Nephron progenitor cell (in vitro differentiated cells): ENCODE data around the gene DPH7.
A peak's percentile ranks its signal among the peaks of the same experiment; 100 is the strongest.
"Not testable (repeated sequence)": the region's sequence is repeated elsewhere in the genome, so short reads cannot be mapped to it uniquely, and the experiment has no call there.

Source experiments
- DNase-seq: peaks from one replicate; pipeline ENCODE4 v3.0.0; 2021
- H3K27ac Mint-ChIP-seq: 2 replicates; pipeline ENCODE4 v1.8.0; 2021; ENCODE audit warnings: mild to moderate bottlenecking, moderate library complexity, mixed read lengths
- H3K27me3 Mint-ChIP-seq: 2 replicates; pipeline ENCODE4 v1.8.0; 2021; ENCODE audit warnings: mild to moderate bottlenecking, low read depth, mixed read lengths; ENCODE audit not compliant: poor library complexity
- H3K36me3 Mint-ChIP-seq: 2 replicates; pipeline ENCODE4 v1.8.0; 2021; ENCODE audit warnings: low read depth, mixed read lengths
- H3K4me1 Mint-ChIP-seq: 2 replicates; pipeline ENCODE4 v1.8.0; 2021; ENCODE audit warnings: mixed read lengths
- H3K4me3 Mint-ChIP-seq: 2 replicates; pipeline ENCODE4 v1.8.0; 2021; ENCODE audit warnings: mild to moderate bottlenecking, moderate library complexity, mixed read lengths
- H3K9me3 Mint-ChIP-seq: 2 replicates; pipeline ENCODE4 v1.8.0; 2021; ENCODE audit warnings: mild to moderate bottlenecking, moderate library complexity, mixed read lengths
- CTCF ChIP-seq: fragments of 200-600 bp; sonication (generic); IDR thresholded peaks from 2 replicates; pipeline ENCODE4 v1.5.0; 2021; ENCODE audit warnings: antibody characterized with exemption

DPH7 gene

DNA sequence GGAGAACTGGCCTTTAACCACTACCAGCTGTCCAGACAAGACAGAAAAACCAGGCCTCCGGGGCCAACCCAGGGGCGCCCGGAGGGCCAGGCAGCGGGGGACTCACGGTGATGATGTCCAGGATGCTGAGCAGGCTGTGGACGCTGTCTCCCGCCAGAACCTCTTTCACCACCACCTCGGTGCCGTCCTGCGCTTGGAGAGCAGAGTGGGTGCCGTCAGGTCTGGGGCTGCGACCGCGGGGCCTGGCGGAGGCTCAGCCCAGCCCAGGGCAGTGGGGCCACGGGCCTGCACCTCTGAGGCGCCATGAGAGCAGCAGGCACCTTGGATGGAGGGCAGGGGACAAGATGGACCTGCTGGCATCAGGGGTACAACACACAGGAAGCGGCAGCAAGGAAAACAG lies 38.2 kb downstream of the DPH7 start:
- DNase-seq: no peak
- peaks cover 12% of the 10 kb centered on the region for H3K36me3 Mint-ChIP-seq
- H3K4me3 Mint-ChIP-seq: no peak overlapping the region
- H3K9me3 Mint-ChIP-seq: peaks cover 18% of the 10 kb centered on the region
- H3K4me1 Mint-ChIP-seq: peaks cover 26% of the 10 kb centered on the region
- TF ChIP-seq CTCF: no peak
- peaks cover 6% of the 10 kb centered on the region for H3K27me3 Mint-ChIP-seq
- H3K27ac Mint-ChIP-seq: no peak overlapping the region

DNA sequence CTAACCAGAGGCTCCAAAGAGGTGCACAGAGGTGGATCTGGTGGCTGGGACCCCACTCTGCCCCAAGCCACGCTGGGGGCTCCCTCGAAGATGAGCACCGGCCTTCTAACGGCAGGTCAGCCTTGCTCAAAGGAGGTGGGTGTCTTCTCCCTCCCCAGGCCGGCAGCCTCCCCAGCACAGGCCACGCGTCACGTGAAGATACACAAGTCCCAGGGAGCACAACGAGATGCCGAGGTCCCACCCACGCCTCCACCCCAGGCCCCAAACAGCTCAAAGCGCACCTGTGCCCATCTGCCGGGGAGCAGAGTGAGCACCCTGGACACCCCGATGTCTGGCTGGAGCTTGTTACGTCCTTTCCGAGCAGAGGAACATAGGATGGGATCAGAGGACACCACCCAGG lies 40.7 kb downstream of the DPH7 start:
- peaks cover 29% of the 10 kb centered on the region for H3K4me1 Mint-ChIP-seq
- H3K36me3 Mint-ChIP-seq: peaks cover 12% of the 10 kb centered on the region
- H3K4me3 Mint-ChIP-seq: no peak overlapping the region
- no peak overlapping the region for H3K27ac Mint-ChIP-seq
- H3K27me3 Mint-ChIP-seq: peaks cover 9% of the 10 kb centered on the region
- no peak for TF ChIP-seq CTCF
- no peak for DNase-seq
- peaks cover 25% of the 10 kb centered on the region for H3K9me3 Mint-ChIP-seq

GRCh38 chr9:137536594-137537131 lies 42.1 kb downstream of the DPH7 start:
- H3K27me3 Mint-ChIP-seq, H3K4me3 Mint-ChIP-seq, H3K27ac Mint-ChIP-seq, DNase-seq: not testable (repeated sequence)
- H3K9me3 Mint-ChIP-seq: peaks cover 25% of the 10 kb centered on the region
- peaks cover 12% of the 10 kb centered on the region for H3K36me3 Mint-ChIP-seq
- H3K4me1 Mint-ChIP-seq: peaks cover 23% of the 10 kb centered on the region

- DNase-seq: no peak
- Mint-ChIP-seq H3K27me3 (peaks cover 7% of the 10 kb centered on the region), H3K9me3 (peaks cover 25% of the 10 kb centered on the region), H3K4me1 (peaks cover 16% of the 10 kb centered on the region), H3K4me3 (no peak overlapping the region), H3K27ac (no peak overlapping the region), H3K36me3 (peaks cover 12% of the 10 kb centered on the region)
- no peak for TF ChIP-seq CTCF
Measured at GRCh38 chr9:137535120-137535428, 43.7 kb downstream of the DPH7 start.

DNA sequence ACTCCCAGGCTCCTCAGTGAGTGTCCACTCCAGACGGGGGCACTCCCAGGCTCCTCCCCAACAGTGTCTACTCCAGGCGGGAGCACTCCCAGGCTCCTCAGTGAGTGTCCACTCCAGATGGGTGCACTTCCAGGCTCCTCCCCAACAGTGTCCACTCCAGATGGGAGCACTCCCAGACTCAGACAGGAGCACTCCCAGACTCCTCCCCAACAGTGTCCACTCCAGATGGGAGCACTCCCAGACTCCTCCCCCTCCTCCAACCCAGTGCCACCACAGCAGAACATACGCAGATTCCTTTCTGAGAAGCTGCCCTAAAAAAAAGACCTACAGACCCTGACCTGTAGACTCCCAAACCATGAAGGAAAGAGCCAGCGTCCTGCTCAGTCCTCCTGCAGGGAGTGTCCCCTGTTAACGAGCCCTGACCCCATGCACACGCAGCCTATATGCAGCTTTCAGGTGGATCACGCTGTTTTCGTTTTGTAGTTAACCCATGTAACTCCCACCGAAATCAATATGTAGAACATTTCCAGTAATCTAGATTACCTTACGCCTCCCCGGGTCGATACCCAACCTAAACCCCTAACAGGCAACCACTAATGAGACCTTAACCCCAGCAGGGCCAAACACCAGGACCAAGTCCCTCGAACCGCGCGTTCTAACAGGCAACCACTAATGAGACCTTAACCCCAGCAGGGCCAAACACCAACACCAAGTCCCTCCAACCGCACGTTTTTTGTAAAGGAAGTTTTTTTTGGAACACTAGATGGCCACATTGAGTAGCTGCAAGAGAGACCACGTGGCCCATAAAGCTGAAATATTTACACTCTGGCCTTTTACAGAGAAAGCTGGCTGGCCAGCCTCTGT lies 44.2 kb downstream of the DPH7 start:
- H3K27me3 Mint-ChIP-seq: peaks cover 7% of the 10 kb centered on the region
- peaks cover 15% of the 10 kb centered on the region for H3K4me1 Mint-ChIP-seq
- TF ChIP-seq CTCF: peak; percentile 56
- peaks cover 25% of the 10 kb centered on the region for H3K9me3 Mint-ChIP-seq
- no peak for DNase-seq
- no peak overlapping the region for H3K4me3 Mint-ChIP-seq
- H3K36me3 Mint-ChIP-seq: peaks cover 12% of the 10 kb centered on the region
- no peak overlapping the region for H3K27ac Mint-ChIP-seq

- H3K36me3 Mint-ChIP-seq: peaks cover 12% of the 10 kb centered on the region
- DNase-seq, H3K4me3 Mint-ChIP-seq: not testable (repeated sequence)
Measured at GRCh38 chr9:137532891-137533468, 45.7 kb downstream of the DPH7 start.

More at GRCh38 chr9:137532891-137533468, 45.7 kb downstream of the DPH7 start:
- Mint-ChIP-seq H3K4me1 (peaks cover 15% of the 10 kb centered on the region), H3K9me3 (peaks cover 25% of the 10 kb centered on the region)
- not testable (repeated sequence) for H3K27me3 Mint-ChIP-seq, H3K27ac Mint-ChIP-seq
